ENCODE results near the gene RGPD8.
"Not testable (repeated sequence)": the region's sequence is repeated elsewhere in the genome, so short reads cannot be mapped to it uniquely, and the experiment has no call there.

The RGPD8 gene

DNA sequence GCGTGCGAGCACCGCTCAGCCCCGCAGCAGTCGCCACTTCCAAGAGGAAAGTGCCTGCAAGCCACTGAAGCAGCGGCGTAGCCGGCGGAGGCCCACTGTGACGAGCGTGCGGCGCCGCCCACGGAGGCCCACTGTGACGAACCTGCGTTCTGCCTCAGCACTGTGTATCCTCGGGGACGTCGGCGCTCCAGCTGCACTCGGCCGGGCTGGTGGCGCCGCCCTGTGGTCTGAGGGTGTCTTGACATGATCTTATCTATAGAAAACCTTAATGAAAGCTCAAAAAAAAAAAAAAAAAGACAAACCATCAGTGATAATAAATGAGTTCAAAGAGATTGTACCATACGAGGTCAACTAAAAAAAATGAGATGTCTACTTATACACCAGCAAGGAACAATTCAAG is at the start of gene RGPD8:
TSS of gene RGPD8 (minus strand) at position 166 of the 400 bp plus-strand sequence. CDS start 192 bp downstream, outside the sequence.
- not testable (repeated sequence) for H3K36me3 ChIP-seq (ENCODE audit: control insufficient read depth, insufficient read depth, low read length); H3K27me3 ChIP-seq (ENCODE audit: control insufficient read depth, insufficient read depth, low read length); H3K4me1 ChIP-seq (ENCODE audit: control insufficient read depth, insufficient read depth, low read length); H3K9ac ChIP-seq (ENCODE audit: low read depth, low read length); H3K9me3 ChIP-seq (ENCODE audit: control insufficient read depth, insufficient read depth, low read length)
- peak within 1 kb of the TSS; percentile 26 for H3K4me3 ChIP-seq (ENCODE audit: low read depth, low read length)

DNA sequence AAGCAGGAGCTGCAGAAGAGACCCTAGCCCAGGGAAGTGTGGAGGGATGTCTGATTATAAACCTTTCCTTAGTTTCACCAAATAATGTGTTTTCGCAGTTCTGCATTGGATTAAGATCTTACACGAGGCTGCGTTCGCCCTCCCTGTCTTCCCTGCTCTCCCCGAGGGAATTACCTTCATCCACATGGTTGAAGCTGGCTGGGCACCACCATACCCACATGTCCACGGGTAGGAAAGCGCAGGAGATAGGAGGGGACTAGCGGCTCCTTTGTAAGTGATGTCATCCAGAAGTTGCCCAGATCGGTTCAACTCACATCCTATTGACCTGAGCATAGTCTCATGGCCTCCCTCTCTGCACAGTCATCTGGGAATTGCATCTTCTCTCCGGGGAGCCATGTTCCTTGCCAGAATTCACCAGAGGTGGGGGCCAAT is 49.6 kb upstream of the RGPD8 start:
- Histone ChIP-seq H3K27me3 (ENCODE audit: control insufficient read depth, insufficient read depth, low read length) (peaks cover 22% of the 10 kb centered on the region), H3K4me1 (ENCODE audit: control insufficient read depth, insufficient read depth, low read length) (peaks cover 7% of the 10 kb centered on the region), H3K9ac (ENCODE audit: low read depth, low read length) (no peak overlapping the region), H3K36me3 (ENCODE audit: control insufficient read depth, insufficient read depth, low read length) (no peaks in the 10 kb centered on the region), H3K9me3 (ENCODE audit: control insufficient read depth, insufficient read depth, low read length) (no peaks in the 10 kb centered on the region), H3K4me3 (ENCODE audit: low read depth, low read length) (peak overlapping the region; percentile 82)

DNA sequence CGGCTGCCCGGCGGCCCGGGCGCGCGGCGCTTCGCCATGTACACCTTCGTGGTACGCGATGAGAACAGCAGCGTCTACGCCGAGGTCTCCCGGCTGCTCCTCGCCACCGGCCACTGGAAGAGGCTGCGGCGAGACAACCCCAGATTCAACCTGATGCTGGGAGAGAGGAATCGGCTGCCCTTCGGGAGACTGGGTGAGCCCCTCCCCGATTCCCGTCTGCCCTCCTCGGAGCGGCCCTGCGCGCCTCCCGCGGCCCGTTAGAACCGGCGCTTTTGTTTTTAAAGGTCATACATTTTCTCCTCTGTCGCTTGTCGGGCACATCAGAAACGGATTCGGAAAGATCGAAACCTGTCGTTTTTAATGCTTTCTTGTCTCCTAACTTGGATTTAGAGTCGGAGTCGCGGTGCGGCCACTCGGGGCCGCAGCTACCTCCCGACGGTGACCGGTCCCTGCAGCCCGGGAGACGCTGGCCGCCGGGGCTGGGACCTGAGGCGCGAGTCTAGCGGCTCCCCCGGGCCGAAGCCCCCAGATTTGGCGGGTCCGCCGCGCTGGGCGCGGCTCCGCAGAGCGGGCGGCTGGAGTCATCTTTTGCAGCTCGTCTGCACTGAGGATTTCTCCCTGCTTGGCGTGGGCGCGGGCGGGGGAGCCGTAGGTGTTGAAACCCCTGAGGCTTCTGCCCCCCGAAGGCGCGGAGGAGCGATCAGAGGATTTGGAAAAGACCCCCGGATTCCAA is 49.0 kb upstream of the RGPD8 start:
- Histone ChIP-seq H3K4me1 (ENCODE audit: control insufficient read depth, insufficient read depth, low read length) (peaks cover 7% of the 10 kb centered on the region), H3K36me3 (ENCODE audit: control insufficient read depth, insufficient read depth, low read length) (no peaks in the 10 kb centered on the region), H3K9me3 (ENCODE audit: control insufficient read depth, insufficient read depth, low read length) (no peaks in the 10 kb centered on the region), H3K27me3 (ENCODE audit: control insufficient read depth, insufficient read depth, low read length) (peaks cover 22% of the 10 kb centered on the region), H3K9ac (ENCODE audit: low read depth, low read length) (peak overlapping the region; percentile 73), H3K4me3 (ENCODE audit: low read depth, low read length) (peak overlapping the region; percentile 82)

DNA sequence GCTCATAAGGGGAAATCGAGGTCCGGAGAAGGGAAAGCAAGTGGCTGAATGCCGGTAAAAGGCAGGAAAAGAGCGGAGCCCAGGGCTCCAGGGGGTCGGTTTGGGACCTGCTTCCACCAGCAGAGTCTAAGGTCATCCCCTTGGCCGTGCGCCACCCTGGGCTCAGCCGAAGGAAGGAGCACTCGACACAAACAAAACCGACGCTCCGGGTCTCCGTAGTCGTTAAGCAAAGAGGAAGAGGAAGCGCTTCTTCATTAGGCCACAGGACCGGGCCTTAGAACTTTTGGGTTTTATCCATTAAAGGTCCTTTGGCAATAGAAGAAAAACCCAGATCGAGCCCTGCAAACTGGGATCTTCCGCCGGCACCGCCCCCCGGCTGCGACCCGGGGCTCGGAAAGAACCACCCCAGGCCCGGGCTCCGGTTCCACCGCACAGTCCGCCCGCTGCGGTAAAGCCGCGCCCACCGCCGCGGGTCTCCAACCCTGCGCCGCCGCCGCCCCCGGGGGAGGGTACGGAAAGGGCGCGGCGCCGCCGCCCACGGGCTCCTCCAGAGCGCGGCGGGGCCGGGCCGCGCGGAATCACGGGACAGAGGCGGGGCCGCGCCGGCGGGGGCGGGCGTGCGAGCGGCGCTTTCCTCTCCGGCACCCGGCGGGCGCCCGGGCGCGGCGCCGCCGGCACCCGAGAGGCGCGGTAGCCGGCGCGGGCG is 48.2 kb upstream of the RGPD8 start, which contains the start of gene TTL:
TSS of gene TTL (plus strand) at position 629 of the 706 bp plus-strand sequence. CDS start 189 bp downstream, outside the sequence.
- Histone ChIP-seq H3K9me3 (ENCODE audit: control insufficient read depth, insufficient read depth, low read length) (no peaks in the 10 kb centered on the region), H3K4me1 (ENCODE audit: control insufficient read depth, insufficient read depth, low read length) (peaks cover 7% of the 10 kb centered on the region), H3K27me3 (ENCODE audit: control insufficient read depth, insufficient read depth, low read length) (peaks cover 22% of the 10 kb centered on the region), H3K4me3 (ENCODE audit: low read depth, low read length) (peak within 1 kb of the TSS; percentile 82), H3K36me3 (ENCODE audit: control insufficient read depth, insufficient read depth, low read length) (no peaks in the 10 kb centered on the region), H3K9ac (ENCODE audit: low read depth, low read length) (peak within 1 kb of the TSS; percentile 74)

DNA sequence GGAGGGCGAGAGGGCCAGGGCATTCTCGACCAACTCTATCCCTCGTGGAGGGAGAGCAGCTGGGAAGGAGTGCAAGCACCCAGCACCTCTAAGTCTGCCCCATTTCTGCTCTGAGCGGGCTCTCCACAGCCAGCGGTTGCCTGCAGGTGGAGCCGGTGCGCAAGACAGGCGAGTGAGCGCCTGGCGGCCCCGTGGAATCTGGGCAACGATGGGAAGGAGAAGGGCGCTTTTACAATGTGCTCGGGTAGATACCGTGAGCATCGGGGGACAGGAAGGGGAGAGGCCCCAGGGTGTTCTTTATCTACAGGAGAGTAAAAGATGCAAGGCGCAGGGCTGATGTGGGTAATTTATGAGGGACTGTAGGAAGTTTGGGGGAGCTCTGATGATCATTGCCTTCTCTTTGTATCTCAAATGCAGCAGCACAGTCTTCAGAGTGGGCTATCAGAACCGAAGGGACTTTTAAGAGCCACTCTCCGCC is 47.6 kb upstream of the RGPD8 start:
- H3K4me3 ChIP-seq (ENCODE audit: low read depth, low read length) = peak overlapping the region; percentile 79
- no peaks in the 10 kb centered on the region for H3K36me3 ChIP-seq (ENCODE audit: control insufficient read depth, insufficient read depth, low read length)
- H3K4me1 ChIP-seq (ENCODE audit: control insufficient read depth, insufficient read depth, low read length) = peaks cover 7% of the 10 kb centered on the region
- peak overlapping the region; percentile 74 for H3K9ac ChIP-seq (ENCODE audit: low read depth, low read length)
- H3K9me3 ChIP-seq (ENCODE audit: control insufficient read depth, insufficient read depth, low read length) = no peaks in the 10 kb centered on the region
- peaks cover 22% of the 10 kb centered on the region for H3K27me3 ChIP-seq (ENCODE audit: control insufficient read depth, insufficient read depth, low read length)

DNA sequence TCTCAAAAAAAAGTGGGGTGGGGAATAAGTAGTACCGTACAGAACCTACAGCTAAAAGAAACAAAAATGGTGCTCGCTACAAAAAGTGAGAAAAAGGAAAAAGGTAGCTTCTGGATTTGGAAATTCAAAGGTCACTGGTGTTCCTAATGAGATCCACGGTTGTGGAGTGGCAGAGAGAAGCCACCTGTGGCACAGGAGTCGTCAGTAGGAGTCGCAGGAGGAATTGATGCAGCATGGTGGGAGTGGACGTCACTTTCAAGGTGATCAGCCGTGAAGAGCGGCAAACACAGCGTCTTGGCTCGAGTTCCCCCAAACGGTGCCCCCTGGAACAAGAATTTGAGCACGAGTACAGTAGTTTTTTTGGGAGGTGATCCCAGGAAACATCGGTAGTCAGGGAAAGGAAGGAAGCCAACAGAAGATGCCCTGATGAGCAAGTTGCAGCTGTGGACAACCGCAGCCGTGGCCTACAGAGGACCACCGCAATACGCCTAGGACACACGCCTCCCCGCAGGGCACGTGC is 47.1 kb upstream of the RGPD8 start:
- H3K4me3 ChIP-seq (ENCODE audit: low read depth, low read length) = peak overlapping the region; percentile 79
- no peak overlapping the region for H3K9ac ChIP-seq (ENCODE audit: low read depth, low read length)
- no peaks in the 10 kb centered on the region for H3K9me3 ChIP-seq (ENCODE audit: control insufficient read depth, insufficient read depth, low read length)
- no peaks in the 10 kb centered on the region for H3K36me3 ChIP-seq (ENCODE audit: control insufficient read depth, insufficient read depth, low read length)
- H3K27me3 ChIP-seq (ENCODE audit: control insufficient read depth, insufficient read depth, low read length) = peaks cover 22% of the 10 kb centered on the region
- H3K4me1 ChIP-seq (ENCODE audit: control insufficient read depth, insufficient read depth, low read length) = peaks cover 7% of the 10 kb centered on the region

DNA sequence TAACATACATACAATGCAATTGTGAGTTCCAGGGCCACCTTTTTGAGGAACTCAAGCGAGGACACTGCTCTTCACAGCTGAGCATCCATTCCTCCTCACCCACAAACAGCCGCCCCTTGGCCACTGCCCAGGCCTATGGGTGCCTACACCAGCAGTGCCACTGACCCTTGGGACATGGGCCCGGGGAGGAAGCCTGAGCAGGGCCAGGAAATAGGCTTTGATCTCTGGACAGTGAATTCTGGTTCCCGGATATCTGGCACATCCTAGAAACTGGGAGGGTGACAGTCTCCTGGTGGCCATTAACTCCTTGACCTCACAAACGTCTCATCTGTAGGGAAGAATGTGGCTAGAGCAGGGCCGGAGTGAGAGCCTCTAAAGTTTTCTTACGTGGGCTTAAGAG is 43.0 kb upstream of the RGPD8 start:
- peaks cover 11% of the 10 kb centered on the region for H3K27me3 ChIP-seq (ENCODE audit: control insufficient read depth, insufficient read depth, low read length)
- no peak overlapping the region for H3K9ac ChIP-seq (ENCODE audit: low read depth, low read length)
- H3K4me1 ChIP-seq (ENCODE audit: control insufficient read depth, insufficient read depth, low read length) = no peaks in the 10 kb centered on the region
- H3K4me3 ChIP-seq (ENCODE audit: low read depth, low read length) = no peak overlapping the region
- no peaks in the 10 kb centered on the region for H3K36me3 ChIP-seq (ENCODE audit: control insufficient read depth, insufficient read depth, low read length)
- no peaks in the 10 kb centered on the region for H3K9me3 ChIP-seq (ENCODE audit: control insufficient read depth, insufficient read depth, low read length)

DNA sequence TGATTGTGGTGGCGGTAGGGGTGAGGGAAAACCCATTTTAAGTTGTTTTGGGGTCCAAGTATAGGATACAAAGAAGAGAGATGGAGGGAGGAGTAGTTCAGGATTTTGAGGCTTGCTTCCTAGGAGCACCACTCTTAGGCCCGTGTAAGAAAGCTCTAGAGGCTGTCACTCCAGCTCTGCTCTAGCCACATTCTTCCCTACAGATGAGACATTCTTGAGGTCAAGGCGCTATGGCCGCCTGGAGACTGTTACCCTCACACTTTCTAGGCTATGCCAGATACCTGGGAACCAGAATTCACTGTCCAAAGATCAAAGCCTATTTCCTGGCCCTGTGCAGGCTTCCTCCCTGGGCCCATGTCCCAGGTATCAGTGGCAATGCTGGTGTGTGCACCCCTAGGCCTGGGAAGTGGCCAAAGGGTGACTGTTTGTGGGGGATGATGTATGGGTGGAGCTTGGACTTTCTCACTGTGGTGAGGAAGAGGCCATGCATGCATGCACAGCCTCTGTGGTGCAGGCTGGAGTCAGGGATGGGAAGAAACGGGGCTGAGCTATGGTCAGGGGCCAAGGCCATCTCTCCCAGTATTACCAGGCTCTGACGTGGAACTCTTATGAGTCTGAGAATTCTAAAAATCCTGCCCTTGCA is 41.5 kb upstream of the RGPD8 start:
- H3K9ac ChIP-seq (ENCODE audit: low read depth, low read length) = no peak overlapping the region

DNA sequence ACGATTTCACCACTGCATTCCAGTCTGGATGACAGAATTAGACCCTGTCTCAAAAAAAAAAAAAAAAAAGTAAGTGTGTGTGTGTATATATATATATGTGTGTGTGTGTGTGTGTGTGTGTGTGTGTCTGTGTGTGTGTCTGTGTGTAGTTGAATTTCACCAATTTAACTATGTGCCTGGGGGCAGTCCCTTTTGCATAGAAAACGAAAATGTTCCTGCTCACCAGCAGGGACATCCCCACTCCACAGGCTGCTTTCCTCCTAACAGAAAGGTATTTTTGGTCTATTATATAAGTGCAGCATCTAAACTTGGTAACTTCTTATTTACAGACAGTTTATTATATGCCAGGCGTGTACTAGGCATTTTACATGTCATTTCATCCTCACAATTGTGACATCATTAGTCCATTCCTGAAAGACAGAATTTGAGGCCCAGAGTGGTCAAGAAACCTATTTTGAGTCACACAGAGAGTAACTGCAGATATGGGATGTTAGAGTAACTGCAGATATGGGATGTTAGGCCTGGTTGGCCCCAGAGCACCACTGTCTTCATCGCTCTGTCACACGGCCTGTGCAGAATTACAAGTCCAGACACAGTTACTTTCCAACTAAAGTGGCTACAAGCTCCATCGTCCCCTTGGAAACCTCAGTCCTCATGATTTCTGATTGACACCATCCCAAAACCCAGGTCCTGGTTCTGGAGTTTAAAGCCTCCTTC is 39.3 kb upstream of the RGPD8 start:
- H3K36me3 ChIP-seq (ENCODE audit: control insufficient read depth, insufficient read depth, low read length) = no peaks in the 10 kb centered on the region
- H3K27me3 ChIP-seq (ENCODE audit: control insufficient read depth, insufficient read depth, low read length) = no peaks in the 10 kb centered on the region
- no peaks in the 10 kb centered on the region for H3K4me1 ChIP-seq (ENCODE audit: control insufficient read depth, insufficient read depth, low read length)
- no peak overlapping the region for H3K4me3 ChIP-seq (ENCODE audit: low read depth, low read length)
- no peaks in the 10 kb centered on the region for H3K9me3 ChIP-seq (ENCODE audit: control insufficient read depth, insufficient read depth, low read length)
- H3K9ac ChIP-seq (ENCODE audit: low read depth, low read length) = no peak overlapping the region

More for the DNA sequence above, 41.5 kb upstream of the RGPD8 start:
- Histone ChIP-seq H3K4me1 (ENCODE audit: control insufficient read depth, insufficient read depth, low read length) (no peaks in the 10 kb centered on the region), H3K27me3 (ENCODE audit: control insufficient read depth, insufficient read depth, low read length) (peaks cover 6% of the 10 kb centered on the region), H3K4me3 (ENCODE audit: low read depth, low read length) (no peak overlapping the region), H3K36me3 (ENCODE audit: control insufficient read depth, insufficient read depth, low read length) (no peaks in the 10 kb centered on the region), H3K9me3 (ENCODE audit: control insufficient read depth, insufficient read depth, low read length) (no peaks in the 10 kb centered on the region)

DNA sequence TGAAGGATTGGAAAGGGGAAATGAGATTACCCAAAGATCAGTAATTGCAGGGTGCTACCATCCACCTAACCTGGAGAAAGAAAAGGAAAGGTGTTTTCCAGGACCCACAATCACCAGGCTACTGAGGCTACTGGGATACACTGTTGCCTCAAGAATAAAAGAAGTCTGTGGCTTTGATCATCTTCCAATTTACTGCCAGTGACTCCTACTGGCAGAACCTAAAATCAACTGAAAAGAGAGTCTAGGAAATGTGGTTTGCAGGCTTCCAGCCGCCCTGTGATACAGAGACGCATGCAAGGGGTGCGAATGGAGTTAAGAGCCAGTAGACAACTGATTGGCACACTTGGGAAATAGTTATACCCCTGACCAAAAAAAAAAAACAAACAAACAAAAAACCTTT is 31.9 kb upstream of the RGPD8 start:
- no peak overlapping the region for H3K4me3 ChIP-seq (ENCODE audit: low read depth, low read length)
- no peaks in the 10 kb centered on the region for H3K36me3 ChIP-seq (ENCODE audit: control insufficient read depth, insufficient read depth, low read length)
- no peaks in the 10 kb centered on the region for H3K9me3 ChIP-seq (ENCODE audit: control insufficient read depth, insufficient read depth, low read length)
- no peaks in the 10 kb centered on the region for H3K4me1 ChIP-seq (ENCODE audit: control insufficient read depth, insufficient read depth, low read length)
- H3K9ac ChIP-seq (ENCODE audit: low read depth, low read length) = no peak overlapping the region
- no peaks in the 10 kb centered on the region for H3K27me3 ChIP-seq (ENCODE audit: control insufficient read depth, insufficient read depth, low read length)

DNA sequence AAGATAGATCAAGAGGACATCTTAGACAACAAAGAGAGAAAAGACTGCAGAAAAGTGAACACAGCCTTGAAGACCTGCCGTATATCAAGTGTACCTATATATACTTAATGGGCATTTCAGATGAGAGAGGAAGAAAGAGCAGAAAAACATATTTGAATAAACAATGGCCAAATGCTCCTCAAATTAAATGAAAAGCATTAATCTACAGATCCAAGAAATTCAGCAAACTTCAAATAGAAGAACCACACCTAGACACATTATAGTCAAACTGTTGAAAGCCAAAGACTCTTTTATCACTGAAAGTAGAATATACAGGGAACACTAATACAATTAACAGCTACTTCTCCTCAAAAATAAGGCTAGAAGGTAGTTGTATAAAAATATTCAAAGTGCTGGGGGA is 29.8 kb upstream of the RGPD8 start:
- Histone ChIP-seq H3K4me3 (ENCODE audit: low read depth, low read length) (no peak overlapping the region), H3K36me3 (ENCODE audit: control insufficient read depth, insufficient read depth, low read length) (no peaks in the 10 kb centered on the region), H3K9ac (ENCODE audit: low read depth, low read length) (no peak overlapping the region), H3K9me3 (ENCODE audit: control insufficient read depth, insufficient read depth, low read length) (no peaks in the 10 kb centered on the region), H3K27me3 (ENCODE audit: control insufficient read depth, insufficient read depth, low read length) (peaks cover 2% of the 10 kb centered on the region), H3K4me1 (ENCODE audit: control insufficient read depth, insufficient read depth, low read length) (no peaks in the 10 kb centered on the region)
